GM18870 (cell line): Measurements from ENCODE around the gene EN2.

Experiments used
- ATAC-seq: cut with Tn5 transposase; IDR thresholded peaks from one replicate; pipeline ENCODE4 v1.9.1; 2021; ENCODE audit warnings: moderate library complexity; ENCODE audit not compliant: unreplicated experiment

The EN2 gene

DNA sequence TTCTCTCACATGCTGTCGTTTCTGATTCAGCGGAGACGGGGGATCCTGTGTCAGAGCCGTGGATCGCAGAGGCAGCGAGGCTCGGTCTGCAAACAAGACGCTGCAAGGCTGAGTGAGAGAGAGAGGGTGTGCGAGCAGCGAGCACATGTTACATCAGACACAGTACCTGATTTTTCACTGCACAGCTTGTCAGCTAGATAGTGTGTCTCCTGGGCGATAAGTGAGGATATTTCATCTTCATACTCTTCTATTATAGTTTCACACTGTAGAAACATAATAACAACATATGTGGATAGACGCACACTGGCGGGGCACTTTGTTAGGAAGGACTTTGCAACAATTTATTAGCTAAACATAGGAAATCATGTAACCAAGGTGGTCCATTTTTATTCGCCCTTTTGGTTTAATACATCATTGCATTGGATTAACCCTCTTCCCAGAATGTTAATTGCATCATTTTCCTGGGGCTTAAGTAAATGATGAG is 49.0 kb downstream of the EN2 start:
- ATAC-seq = no peak

DNA sequence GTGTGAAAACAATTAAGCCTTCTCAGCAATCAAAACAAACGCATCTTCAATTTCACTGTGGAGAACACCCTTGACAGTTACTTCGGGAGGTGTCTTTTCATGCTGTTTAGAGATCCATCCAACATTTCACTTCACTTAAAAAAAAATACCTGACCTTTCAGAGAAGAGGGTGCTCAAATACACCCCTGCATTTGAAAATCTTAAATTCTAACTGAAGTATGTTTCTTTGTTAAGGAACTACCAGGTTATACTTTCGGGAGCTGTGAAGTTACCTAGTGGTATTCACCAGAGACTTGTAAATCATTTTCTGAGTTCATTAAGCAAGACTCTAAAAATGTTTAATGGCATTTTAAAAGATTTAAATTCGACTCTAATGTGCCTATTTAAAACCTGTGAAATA is 49.6 kb downstream of the EN2 start:
- no peak for ATAC-seq

DNA sequence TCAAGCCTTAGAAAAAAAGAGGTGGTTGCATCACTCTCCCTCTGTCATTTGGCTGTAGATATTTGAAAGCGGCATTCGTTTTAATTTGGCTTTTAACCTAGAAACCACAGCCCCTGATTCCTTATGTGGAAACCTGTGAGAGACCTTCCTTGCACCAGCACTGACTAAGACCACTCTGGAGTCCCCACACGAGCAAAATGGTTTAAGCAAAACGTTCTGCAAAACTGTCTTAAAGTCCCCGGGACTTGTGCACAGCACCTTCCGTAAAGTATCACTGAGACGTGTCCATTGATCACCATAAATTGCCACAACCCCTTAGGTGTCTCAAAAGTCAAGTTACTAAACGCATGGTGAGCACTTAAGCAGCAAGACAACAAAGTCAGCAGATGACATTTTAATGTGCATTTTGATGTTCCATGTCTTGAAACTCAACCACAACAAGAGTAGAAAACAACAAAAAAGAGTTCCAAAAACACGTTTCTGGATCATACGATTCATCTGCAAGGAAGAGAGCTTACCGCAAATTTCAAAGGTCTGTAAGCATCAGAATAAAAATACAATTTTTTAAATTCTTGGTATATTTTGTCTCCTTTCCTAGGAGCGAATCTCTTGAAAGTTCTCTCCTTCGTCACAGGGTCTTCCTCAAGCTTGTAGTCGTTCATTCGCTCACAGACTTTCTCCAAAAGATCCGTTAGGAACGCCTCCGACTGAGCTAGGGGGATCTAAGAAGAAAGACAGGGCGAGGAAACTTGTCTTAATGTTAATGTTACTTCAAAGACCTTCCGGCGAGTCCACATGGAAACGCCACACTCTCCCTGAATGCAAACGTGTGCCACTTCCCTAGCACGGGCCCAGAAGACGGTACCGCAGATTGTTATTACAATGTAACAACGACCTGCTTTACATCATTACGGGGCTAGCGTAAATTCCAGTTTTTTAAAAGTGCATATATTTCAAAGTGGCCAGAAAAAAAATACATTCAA is 50.7 kb downstream of the EN2 start:
- ATAC-seq = no peak

DNA sequence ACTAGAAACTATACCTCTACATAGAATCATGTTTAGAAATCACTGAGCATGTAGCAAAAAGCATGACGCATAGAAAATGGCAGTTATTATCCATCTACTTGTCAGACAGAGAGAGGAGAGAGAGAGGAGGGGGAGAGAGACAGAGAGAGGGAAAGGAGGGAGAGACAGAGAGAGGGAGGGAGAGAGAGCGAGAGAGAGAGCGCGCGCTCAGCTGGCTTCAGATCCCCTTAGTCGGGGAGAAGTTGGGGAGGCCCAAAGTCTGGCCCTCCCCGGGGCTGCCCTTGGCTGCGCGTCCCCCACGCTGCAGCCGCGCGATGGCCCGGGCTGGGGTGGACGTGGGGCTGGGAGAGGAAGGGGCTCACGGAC is 51.4 kb downstream of the EN2 start:
- ATAC-seq = no peak

DNA sequence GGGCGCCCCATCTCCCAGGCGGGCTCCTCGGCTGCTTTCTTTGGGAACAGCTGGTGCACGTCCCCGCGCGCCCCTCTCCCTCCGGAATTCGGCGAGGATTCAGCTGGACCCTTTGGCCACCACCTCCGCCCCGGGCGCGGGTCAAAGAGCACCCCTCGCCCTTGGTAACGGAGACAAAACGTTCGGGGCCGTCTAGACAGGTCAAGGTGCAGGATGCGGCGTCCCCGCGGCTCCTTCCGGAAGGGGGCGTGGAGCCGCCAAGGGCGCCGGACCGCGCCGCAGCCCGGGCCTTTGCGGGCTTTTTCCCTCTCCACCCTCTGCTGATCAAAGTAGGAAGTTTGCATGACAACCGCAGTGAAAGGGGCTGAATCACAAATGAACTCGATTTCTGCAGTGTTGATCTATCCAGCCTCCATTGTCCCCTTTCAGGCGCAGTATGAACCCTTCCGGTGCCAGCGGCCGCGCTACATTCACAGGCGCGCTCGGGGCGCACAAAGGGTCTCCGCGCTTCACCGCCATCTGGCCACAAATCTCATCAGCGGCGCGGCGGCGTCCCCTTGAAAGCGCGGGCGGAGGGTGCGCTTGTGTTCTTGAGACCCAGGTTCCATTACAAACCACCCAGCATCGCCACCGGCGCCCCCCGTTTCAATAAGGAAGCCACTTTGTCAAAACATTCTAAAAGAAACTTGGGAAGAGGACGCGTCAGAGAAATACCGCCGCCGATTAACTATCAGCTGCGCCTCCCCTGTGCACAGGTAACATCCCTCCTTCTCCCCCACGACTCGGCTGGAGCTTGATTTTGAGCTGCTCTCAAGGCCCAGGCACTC is 52.0 kb downstream of the EN2 start:
- no peak for ATAC-seq

DNA sequence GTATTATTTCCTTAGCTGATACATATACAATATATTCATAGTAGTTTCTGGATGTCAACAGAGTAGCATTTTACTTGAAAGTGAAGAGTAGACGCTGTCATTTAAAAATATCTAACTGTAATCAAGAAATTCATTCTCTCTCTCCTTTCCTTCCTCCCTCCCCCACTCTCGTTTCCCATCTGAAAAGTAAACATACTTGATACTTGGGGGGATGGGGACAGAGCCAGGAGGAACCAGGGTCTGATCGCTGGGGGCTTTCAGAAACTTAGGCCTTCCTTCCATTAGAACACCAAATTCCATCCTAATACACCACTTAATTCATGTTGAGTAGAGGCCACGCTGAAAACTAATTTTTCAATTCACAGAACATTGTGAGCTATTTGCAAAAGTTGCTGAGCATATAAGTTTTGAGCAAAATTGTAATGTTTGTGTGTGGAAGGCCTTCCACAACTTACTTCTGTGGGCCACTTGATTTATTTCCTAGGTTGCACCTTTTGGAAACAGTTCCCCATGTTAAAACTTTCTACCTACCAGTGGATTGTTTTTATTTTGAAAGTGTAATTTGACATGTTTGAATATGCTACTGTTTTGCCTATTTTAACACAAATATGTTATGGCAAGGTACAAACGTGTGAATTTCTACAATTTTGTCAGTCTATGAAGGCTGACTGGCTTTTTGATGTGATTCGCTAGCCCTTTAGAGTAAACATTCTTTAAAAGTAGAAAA is 53.2 kb downstream of the EN2 start:
- ATAC-seq = no peak

DNA sequence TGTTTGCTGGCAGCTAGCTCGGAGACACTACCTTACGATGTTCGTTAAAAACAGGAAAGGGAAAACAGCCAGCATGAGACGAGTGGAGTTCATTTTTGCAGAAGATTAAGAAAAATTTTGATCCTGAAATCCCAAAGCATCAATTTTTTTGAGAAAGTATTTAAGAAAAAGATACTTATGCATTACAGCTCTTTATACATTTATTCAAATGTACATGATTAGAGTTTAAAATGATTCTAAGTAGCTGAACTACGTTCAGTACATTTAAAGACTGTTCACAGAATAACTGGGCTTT is 53.7 kb downstream of the EN2 start:
- ATAC-seq = no peak

DNA sequence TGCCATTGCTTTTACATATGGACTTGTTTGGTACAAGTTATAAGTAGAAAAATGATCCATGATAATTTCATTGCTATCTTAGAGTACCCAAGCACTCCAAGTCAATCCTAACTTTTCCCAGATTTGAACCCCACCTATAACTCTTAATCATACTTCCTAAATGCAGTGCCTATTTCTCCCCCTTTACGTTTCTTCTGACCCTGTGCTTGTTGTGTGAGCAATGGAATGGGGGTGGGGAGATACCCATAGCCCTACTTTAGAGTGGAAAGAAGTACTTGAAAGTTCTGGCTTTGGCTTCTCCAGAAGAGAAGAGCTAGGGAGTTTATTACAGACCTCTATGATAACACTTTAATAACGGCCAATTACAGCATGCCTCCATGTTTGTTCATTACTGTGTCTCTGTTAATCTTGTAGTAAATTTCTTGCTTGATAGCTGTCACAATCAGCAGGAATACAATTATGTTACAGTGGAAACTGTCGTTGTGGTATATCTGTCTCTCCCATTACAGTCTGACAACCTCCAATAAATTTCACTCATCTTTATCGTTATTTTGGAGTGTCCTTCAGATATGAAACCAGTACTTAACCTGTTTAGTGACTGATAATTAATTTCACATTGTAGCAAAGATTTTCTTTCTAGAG is 54.4 kb downstream of the EN2 start:
- no peak for ATAC-seq

DNA sequence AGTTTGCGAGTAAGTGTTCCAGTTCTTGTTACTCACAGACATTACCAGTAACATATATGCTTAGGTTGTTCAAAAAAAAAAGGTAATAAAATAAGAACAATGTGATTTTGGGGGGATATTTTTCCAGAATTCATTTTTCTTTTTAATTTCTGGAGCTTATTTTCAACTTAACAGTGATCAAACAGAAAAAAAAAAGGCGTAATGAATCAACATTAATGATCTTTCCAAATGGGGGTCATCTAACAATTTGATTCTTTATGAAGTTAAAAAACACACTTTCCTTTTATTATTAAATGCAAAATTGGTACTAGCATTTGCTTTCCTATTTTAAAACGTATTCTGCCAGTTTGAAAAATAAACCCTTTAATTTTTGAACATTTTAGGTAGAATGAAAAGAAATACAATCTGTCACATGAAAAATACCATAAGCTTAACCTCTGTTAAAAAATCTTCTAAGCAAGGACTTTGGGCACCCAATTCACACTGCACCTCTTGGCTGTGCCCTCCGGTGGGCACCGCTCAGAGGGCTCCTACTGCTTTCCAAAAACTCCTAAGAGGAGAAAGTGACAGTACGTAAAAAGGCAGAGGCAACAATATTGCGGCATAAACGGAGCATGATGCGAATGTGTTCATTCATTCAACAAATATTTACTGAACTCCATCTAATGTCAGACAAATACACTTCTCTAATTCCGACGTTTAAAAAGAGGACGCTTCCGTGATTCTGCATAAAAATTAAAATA is 55.8 kb downstream of the EN2 start:
- ATAC-seq = no peak

DNA sequence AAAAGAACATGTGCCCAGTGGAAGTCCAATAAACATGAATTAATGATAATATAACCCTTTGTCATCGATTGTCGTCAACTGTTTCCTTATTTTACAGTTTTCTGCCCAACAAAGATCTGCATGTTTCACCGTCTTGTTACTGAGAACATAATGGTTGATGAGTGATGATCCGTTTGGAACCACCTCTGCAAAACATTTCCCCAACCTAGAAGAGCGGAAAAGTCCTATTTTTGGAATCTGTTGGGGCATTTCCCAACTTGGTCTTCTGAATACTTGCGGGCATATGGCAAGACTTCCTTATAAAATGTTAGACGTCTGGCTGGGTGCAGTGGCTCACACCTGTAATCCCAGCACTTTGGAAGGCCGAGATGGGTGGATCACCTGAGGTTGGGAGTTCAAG is 56.4 kb downstream of the EN2 start:
- no peak for ATAC-seq
